Midbrain (tissue), 1 donor: ENCODE results near the gene MYT1.

ENCODE experiments used
- DNase-seq: peaks from one replicate; lab custom pipeline; 2025; lab: John Stamatoyannopoulos, UW

Gene MYT1

GRCh38 chr20:64153861-64154589 is 10.2 kb upstream of the MYT1 start:
- no peak for DNase-seq

DNA sequence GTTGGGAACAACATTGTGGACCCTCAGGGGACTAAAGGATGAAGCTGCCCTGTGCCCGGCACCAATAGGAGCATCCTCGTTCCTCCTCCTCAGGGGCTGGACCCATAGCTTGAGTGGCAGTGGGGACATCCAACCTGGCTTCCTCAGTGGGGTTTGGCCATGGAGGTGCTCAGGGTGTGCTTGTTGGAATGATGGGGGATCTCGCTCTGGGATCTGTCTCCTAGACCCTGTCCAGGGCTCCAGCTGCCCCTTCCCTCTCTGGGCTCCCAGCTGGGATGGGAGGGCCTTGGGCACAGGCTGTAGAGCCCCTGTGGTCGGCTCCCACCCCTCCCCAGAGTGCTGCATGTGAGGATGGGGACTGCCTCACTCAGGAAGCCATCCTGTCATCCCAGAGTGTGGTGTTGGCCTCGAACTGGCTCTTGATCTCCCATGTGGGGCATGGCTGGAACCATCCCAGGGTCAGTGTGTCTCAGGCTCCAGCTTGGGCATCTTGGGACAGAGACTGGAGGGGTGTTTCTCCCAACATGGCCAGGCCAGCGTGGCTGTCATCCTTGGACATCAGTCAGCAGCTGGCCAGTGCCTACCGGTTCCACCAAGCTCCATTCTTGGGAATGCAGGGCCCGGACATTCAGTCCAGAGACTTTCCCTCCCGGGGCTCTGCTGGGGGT is 9.5 kb upstream of the MYT1 start:
- no peak for DNase-seq

DNA sequence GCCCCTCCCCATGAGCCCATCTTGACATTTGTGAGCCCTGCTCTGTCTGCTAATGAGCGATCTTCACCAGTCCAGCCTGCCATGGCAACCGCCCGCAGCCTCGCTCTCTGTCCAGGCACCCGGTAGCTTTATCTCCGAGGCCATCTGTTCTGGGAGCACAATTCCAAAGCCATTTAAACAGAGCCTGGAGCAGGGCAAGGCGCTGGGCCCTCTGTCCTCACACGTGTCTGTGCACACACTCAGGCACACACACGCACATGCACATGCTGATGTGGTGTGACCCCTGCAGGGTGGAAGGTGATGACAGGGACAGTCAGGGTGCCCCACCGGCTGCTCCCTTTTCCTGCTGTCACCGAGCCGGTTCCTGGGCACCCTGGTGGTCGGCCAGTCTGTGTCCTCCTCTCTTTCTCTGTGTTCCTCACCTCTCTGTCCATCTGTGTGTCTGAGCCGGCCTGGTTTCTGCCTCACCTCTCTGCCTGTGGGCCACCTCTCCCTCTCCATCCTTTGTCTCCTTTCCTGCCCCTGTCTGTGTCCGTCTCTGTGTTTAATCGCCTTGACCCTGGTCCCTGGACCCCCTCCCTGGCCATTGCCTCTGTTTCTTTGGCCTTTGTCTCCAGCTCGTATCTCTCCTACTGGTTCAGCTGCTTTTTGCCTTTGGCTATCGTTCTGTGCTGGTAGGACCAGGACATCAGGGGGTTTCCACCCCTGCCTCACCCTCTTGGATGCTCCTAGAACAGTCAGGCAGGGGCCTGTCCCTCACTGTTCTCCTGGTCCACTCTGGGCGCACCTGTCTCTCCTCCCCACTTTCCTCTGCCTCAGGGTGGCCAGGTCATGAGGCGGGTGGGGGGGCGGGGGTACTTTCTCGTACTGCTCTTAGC is 8.8 kb upstream of the MYT1 start:
- DNase-seq, result no peak

- no peak for DNase-seq
Measured at GRCh38 chr20:64156136-64156885, 7.9 kb upstream of the MYT1 start.

- DNase-seq, result no peak
Measured at GRCh38 chr20:64156886-64157875, 7.1 kb upstream of the MYT1 start.

DNA sequence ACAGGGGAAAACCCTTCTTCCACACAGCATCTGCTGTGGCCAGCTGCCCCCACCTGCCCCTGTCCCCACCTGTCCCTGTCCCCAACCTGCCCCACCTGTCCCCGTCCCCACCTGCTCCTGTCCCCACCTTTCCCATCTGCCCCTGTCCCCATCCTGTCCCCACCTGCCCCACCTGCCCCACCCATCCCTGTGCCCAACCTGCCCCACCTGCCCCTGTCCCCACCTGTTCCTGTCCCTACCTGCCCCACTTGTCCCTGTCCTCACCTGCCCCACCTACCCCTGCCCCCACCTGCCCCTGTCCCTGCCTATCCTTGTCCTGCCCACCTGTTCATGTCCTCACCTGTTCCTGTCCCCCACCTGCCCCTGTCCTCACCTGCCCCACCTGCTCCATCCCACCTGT is 6.4 kb upstream of the MYT1 start:
- DNase-seq, result no peak

DNA sequence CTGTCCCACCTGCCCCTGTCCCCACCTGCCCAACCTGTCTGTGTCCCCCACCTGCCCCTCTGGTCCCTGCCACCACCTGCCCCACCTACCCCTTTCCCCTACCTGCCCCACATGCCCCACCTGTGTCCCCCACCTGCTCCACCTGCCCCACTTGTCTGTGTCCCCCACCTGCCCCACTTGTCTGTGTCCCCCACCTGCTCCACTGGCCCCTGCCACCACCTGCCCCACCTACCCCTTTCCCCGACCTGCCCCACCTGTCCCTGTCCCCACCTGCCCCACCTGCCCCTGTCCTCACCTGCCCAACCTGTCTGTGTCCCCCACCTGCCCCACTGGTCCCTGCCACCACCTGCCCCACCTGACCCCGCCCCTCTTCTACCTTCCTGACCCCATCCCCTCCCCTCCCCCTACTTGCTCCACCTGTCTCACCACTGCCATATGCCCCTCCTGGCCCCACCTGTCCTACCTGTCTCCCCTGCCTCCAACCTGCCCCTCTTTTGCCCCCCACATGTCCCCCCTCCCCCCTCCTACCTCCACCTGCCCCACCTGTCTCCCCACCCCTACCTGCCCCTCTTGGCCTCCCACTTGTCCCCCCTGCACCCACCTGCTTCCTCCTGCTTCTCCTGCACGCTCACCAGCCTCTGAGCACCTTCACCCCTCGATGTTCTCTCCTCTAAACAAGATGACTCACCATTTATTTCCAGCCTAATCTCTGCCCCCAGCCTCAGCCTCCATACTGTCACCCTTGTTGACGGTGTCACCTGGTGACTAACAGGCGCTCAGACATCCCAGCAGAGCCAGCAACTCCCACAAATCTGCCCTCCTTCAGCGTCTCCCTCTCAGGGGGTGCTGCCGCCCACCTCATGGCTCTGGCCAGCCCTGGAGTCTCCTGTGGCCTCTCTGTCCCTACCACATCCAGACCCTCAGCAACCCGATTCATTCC is 5.6 kb upstream of the MYT1 start:
- no peak for DNase-seq

DNA sequence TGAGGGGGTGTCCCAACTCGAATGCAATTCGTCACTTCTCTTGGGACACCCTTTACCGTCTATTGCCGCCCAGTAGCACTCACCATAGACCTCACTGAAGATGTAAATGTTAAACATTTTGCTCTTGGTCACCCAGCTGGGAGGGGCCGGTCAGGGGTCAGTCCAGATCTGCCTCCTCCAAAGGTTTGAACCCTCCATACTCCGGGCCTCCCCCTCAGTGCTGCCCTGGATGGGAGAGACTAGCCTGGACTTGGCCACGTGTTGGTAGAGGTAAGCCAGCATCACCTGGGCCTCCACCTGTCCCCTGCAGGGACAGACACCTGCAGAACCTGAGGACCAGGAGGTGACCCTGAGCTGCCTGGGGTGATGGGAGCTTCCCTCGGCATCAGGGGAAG is 5.0 kb upstream of the MYT1 start:
- no peak for DNase-seq

DNA sequence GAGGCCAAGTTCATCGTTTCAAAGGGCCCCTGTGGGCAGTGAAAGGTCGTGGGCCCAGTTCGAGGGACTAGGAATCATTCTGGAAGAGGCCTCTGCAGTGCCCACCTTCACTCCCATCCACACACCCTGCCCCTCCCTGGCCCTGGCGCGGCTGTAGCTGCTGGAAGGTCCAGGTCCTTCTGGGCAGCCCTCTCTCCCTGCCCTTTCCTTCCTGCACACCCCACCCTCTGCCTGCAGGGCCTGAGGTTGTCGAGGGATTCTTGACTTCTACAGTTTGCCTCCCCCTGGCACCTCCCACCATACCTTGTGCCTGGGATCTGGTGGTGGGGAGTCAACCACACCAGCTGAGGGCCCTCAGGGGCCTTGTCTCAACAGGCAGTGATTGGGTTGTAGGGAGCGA is 4.5 kb upstream of the MYT1 start:
- no peak for DNase-seq

- no peak for DNase-seq
Measured at GRCh38 chr20:64160118-64160517, 4.1 kb upstream of the MYT1 start.

DNA sequence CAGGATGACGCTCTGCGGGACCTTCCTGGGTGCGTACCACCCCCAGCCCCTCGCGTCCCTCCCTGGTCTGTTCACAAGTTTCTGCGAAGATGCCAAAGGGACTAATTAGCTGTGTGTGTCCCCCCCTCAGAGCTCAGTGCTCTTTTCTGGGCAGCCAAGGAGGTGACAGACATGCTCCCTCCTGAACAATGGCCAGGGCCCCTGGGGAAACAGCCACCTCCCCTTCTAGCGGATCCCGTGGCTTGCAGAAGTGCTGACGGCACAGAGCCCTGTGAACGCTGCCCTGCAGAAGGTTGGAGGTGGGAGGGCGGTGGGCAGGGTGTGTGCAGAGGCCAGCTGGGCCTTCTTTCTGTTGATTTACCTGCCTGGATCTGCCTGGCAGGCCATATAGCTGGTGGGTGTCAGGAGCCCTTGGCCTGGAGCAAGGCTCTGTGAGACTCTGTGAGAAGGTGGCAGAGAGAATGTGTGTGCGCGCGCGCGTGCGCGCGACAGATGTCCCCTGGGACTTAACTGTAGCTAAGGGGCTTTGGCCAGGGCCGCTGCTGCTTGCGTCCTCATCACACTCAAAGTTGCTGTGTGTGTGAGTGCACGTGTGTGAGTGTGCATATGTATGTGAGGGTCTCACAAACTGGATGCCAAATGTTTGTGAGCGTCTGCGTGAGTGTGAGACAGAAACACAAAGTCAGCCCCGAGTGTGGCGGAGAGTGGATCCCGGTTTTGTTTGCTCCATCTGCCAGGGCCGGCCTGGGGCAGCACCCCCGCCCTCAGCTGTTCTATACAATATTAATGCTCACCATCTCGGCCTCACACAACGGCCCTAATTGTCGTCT is 3.5 kb upstream of the MYT1 start:
- DNase-seq, result no peak

GRCh38 chr20:64161356-64162238 is 2.7 kb upstream of the MYT1 start:
- peak; percentile 17 for DNase-seq

DNA sequence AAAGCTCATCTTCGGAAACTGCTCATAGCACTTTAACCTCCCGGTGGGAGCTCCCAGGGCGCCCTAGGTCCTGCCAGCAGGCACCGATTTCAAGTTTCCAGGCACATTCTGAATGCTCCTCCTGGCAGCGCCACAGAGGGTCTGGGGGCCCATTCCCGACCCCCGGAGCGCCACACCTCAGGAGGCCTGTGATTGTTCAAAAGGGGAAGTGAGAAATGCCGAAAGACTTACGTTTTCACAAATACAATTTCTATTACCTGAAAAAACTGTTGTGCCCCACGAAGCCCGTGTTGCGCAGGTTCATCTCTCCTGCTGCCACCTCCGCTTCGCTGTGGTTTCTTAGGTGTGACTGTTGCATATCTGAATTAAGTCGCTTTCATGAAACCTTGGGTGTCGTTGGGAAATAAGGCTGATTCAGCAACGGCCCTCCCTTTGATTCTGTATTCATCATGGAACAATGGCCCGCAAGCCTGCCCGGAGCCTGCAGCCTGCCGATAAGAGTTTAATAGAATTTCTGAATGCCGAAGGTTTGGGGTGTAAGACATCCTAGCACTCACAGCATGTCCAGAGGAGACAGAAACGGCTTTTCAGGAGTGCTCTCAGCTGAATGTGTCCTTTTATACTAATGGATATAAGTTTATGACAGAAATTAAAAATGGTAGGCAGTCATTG is 1.9 kb upstream of the MYT1 start:
- DNase-seq, result no peak

DNA sequence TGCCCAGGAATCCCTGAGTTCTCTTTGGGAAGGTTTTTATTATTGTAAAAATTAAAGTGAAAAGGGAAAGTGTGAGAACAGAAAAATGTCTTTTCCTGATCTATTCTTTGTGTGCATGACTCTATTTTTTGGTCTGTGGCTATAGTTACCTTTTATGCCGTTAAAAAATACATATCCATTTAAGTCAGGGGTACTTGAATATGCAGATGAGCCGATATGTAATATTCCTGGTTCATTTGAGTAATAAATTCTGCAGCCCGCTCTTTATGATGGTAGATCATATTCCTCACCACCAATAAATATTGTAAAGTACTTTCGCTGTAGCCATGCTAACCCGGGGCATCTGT is 503 bp upstream of the MYT1 start:
- DNase-seq, result no peak

DNA sequence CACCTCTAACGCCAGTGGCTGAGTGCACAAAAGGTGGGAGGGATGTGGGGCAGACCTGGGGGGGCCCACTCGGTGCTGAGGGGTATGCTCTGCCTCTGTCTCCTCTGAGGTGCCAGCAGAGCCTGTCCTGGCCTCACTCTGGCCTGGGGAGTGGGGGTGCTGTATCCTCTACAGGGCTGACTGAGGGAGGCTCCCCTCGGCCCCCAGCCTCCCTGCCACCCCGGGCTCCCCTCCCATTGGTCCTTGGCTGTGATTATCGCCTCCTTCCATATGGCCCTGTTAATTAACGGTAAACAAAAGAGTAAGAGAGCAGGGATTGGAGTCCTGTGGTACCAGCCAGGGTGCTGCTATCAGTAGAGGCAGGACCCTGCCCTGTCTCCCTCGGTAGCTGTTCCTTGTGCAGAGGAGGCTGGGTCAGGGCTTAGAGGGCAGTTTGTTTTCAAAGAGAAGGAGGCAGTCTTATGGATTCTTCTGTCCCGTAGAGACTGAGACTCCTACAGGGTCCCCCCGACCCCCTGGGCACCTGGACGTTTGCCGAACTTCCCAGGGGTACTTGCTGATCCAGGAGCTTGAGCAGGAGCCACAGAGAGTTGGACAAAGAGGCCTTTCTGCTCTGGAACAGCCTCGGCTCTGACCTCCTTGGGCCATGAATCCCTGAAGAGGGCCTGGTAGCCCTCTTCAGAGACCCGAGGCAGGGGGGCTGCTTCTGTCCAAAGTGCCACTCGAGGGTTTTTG is 1.8 kb downstream of the MYT1 start:
- DNase-seq, result no peak

- DNase-seq, result no peak
Measured at GRCh38 chr20:64166721-64167615, 2.7 kb downstream of the MYT1 start.
